K562 (cell line): Measurements from ENCODE around the gene CLDN20. TPM values are rescaled to one million over a fixed set of nuclear protein-coding genes. Genes with fewer than 3 reads are reported as not detected.

ENCODE experiments used
- ATAC-seq: fragments of 200-7000 bp; cut with Tn5 transposase; 3 replicates; pipeline ENCODE4 v1.9.1; 2020; ENCODE audit warnings: moderate library complexity
- BruUV-seq: library from RNA; stranded (reverse); fragments of 400-500 nt; replicated peaks from 2 replicates; lab custom pipeline; 2021; lab: Mats Ljungman, UMichigan
- CTCF ChIA-PET: fragments of 300-600 bp; formaldehyde crosslinking; extraction: SDS; loops from one replicate; lab custom pipeline; 2021; ENCODE audit warnings: low intra/inter-chr PET ratio; lab: Yijun Ruan, JAX
- POLR2A ChIA-PET: fragments of 300-600, 350-650 bp; sonication (Branson Sonifier 250); formaldehyde crosslinking; extraction: SDS; loops from one replicate; lab custom pipeline; 2021; ENCODE audit warnings: antibody characterized with exemption, inconsistent platforms; lab: Yijun Ruan, JAX
- DNase-seq, 4 experiments: peaks; one replicate each; pipeline versions ENCODE4 v3.0.0 to v3.0.0-alpha.2; 2011 to 2018; ENCODE audit warnings: low spot score in 3 of 4, mixed read lengths in 3 of 4; ENCODE audit errors: extremely low read depth in 1 of 4
- FAIRE-seq: peaks from 2 replicates; lab custom pipeline; 2011; peaks lifted over from hg19 to GRCh38; lab: Jason Lieb, UNC
- H2AFZ ChIP-seq: 2 replicates; pipeline ENCODE4 v1.6.0; 2011; ENCODE audit warnings: low read depth, low read length, control low read depth, inconsistent platforms
- H3K27ac ChIP-seq: fragments of 200-600 bp; 3 replicates; pipeline ENCODE4 v1.8.0; 2011; ENCODE audit warnings: low read depth, mild to moderate bottlenecking, control low read depth, inconsistent platforms, low read length, moderate library complexity, mixed read lengths; ENCODE audit errors: extremely low read depth
- H3K27me3 ChIP-seq, 2 experiments: fragments of 300-600 bp in 1 of 2; 2 replicates in 1 of 2; 3 replicates in 1 of 2; pipeline versions ENCODE4 v1.6.0 to v1.8.0; 2011; ENCODE audit warnings: inconsistent platforms in 2 of 2, low read length in 2 of 2, mild to moderate bottlenecking in 1 of 2, mixed read lengths in 1 of 2, moderate library complexity in 1 of 2; ENCODE audit not compliant: control insufficient read depth in 2 of 2, insufficient read depth in 2 of 2
- H3K36me3 ChIP-seq: fragments of 300-600 bp; 3 replicates; pipeline ENCODE4 v1.8.0; 2011; ENCODE audit warnings: mild to moderate bottlenecking, low read length, inconsistent platforms; ENCODE audit not compliant: control insufficient read depth, insufficient read depth
- H3K4me1 ChIP-seq, 2 experiments: fragments of 200-600 bp in 1 of 2; replicated peaks in 1 of 2; 2 replicates in 1 of 2; 3 replicates in 1 of 2; pipeline versions ENCODE4 v1.5.1 to v1.8.0; 2011; ENCODE audit warnings: inconsistent platforms in 2 of 2, low read length in 2 of 2, mild to moderate bottlenecking in 1 of 2, mixed read lengths in 1 of 2, moderate library complexity in 1 of 2; ENCODE audit not compliant: control insufficient read depth in 2 of 2, insufficient read depth in 2 of 2
- H3K4me2 ChIP-seq: 2 replicates; pipeline ENCODE4 v1.6.1; 2011; ENCODE audit warnings: low read length, control low read depth, inconsistent platforms, mixed read lengths; ENCODE audit not compliant: insufficient read depth
- H3K4me3 ChIP-seq: fragments of 200-600 bp; sonication (generic), shearing (Covaris generic); 2 replicates; pipeline ENCODE4 v1.5.1; 2016; ENCODE audit warnings: control low read depth, inconsistent platforms
- H3K79me2 ChIP-seq: fragments of 200-600 bp; 3 replicates; pipeline ENCODE4 v1.8.0; 2011; ENCODE audit warnings: low read length, inconsistent platforms; ENCODE audit not compliant: control insufficient read depth, insufficient read depth
- H3K9ac ChIP-seq, 2 experiments: 2 replicates each; pipeline versions ENCODE4 v1.6.0 to v1.6.1; 2011; ENCODE audit warnings: low read depth in 2 of 2, low read length in 2 of 2, control low read depth in 1 of 2, inconsistent platforms in 1 of 2, mild to moderate bottlenecking in 1 of 2, mixed read lengths in 1 of 2; ENCODE audit not compliant: insufficient read depth in 1 of 2
- H3K9me1 ChIP-seq: one replicate; pipeline ENCODE4 v1.6.0; 2011; ENCODE audit warnings: inconsistent platforms, mild to moderate bottlenecking, low read length, moderate library complexity; ENCODE audit not compliant: control insufficient read depth, insufficient read depth
- H3K9me3 ChIP-seq: replicated peaks from 2 replicates; pipeline ENCODE4 v1.5.1; 2011; ENCODE audit warnings: low read depth, low read length, inconsistent platforms; ENCODE audit not compliant: control insufficient read depth, insufficient read depth
- H4K20me1 ChIP-seq: replicated peaks from 2 replicates; pipeline ENCODE4 v1.6.1; 2011; ENCODE audit warnings: low read length, inconsistent platforms, mixed read lengths; ENCODE audit not compliant: control insufficient read depth, insufficient read depth
- ATF7 ChIP-seq: fragments of 450-650 bp; IDR thresholded peaks from 2 replicates; pipeline ENCODE4 v1.7.1; 2014; ENCODE audit warnings: mild to moderate bottlenecking, moderate library complexity
- BRCA1 ChIP-seq, 2 experiments: fragments of 450-650 bp in 1 of 2; sonication (generic) in 1 of 2; formaldehyde crosslinking in 1 of 2; IDR thresholded peaks; 2 replicates each; pipeline versions ENCODE4 v1.5.0 to v1.6.1; 2017 to 2020; ENCODE audit warnings: mild to moderate bottlenecking in 1 of 2, missing genetic modification reagents in 1 of 2
- E4F1 ChIP-seq: fragments of 250-450 bp; sonication (Bioruptor Pico); IDR thresholded peaks from 2 replicates; pipeline ENCODE4 v1.5.0; 2021; ENCODE audit warnings: mild to moderate bottlenecking, borderline replicate concordance
- FOXJ2 ChIP-seq: fragments of 200-800 bp; sonication (Bioruptor generic); IDR thresholded peaks from 2 replicates; pipeline ENCODE4 v1.6.1; 2016; ENCODE audit warnings: missing genetic modification characterization, missing compliant biosample characterization
- KDM5B ChIP-seq: fragments of 200-600 bp; sonication (generic); IDR thresholded peaks from 2 replicates; pipeline ENCODE4 v1.6.1; 2012; ENCODE audit warnings: low read depth, mild to moderate bottlenecking, moderate library complexity, low read length, control low read depth, inconsistent platforms; ENCODE audit not compliant: insufficient replicate concordance
- KLF6 ChIP-seq: fragments of 250-450 bp; sonication (Bioruptor Pico); IDR thresholded peaks from 2 replicates; pipeline ENCODE4 v1.4.0; 2020; ENCODE audit warnings: mild to moderate bottlenecking, moderate library complexity, borderline replicate concordance
- MAZ ChIP-seq, 2 experiments: fragments of 450-650 bp in 1 of 2; sonication (generic) in 1 of 2; formaldehyde crosslinking; IDR thresholded peaks in 1 of 2; conservative IDR thresholded peaks in 1 of 2; 2 replicates each; pipeline versions ENCODE4 v1.4.0 to v1.5.0; 2020; ENCODE audit warnings: mild to moderate bottlenecking in 1 of 2, missing genetic modification reagents in 1 of 2
- NCOA2 ChIP-seq, 2 experiments: fragments of 450-650 bp; IDR thresholded peaks; 2 replicates each; pipeline ENCODE4 v1.6.1; 2018; ENCODE audit warnings: mild to moderate bottlenecking in 2 of 2, moderate library complexity in 1 of 2; ENCODE audit not compliant: partially characterized antibody in 2 of 2
- POU5F1 ChIP-seq: fragments of 150-350 bp; IDR thresholded peaks from 2 replicates; pipeline ENCODE4 v1.6.1; 2014; ENCODE audit warnings: borderline replicate concordance, low read length, low read depth, mild to moderate bottlenecking; ENCODE audit not compliant: partially characterized antibody
- SETDB1 ChIP-seq: IDR thresholded peaks from one replicate; pipeline ENCODE4 v1.6.1; 2012; ENCODE audit warnings: low read length, control low read depth, inconsistent platforms
- TAL1 ChIP-seq: fragments of 450-650 bp; IDR thresholded peaks from 2 replicates; pipeline ENCODE4 v1.6.1; 2016; ENCODE audit warnings: mild to moderate bottlenecking
- TCF7L2 ChIP-seq: fragments of 150-350 bp; IDR thresholded peaks from 2 replicates; pipeline ENCODE4 v1.6.1; 2016; ENCODE audit warnings: low read depth, mild to moderate bottlenecking, low read length, moderate library complexity
- ZNF282 ChIP-seq: sonication (generic); formaldehyde crosslinking; IDR thresholded peaks from 2 replicates; pipeline ENCODE4 v1.8.1; 2023; ENCODE audit warnings: missing genetic modification reagents
- ZNF444 ChIP-seq: fragments of 250-450 bp; sonication (Bioruptor Pico); IDR thresholded peaks from 2 replicates; pipeline ENCODE4 v1.4.0; 2020; ENCODE audit warnings: mild to moderate bottlenecking, moderate library complexity
- ZNF75A ChIP-seq: fragments of 450-650 bp; formaldehyde crosslinking; IDR thresholded peaks from 2 replicates; pipeline ENCODE4 v1.4.0; 2020; ENCODE audit warnings: mild to moderate bottlenecking
- WGBS: fragments of 100-300 bp; shearing (Covaris generic); methylation state at CpG from one replicate; pipeline ENCODE4 v1.1.6; 2016; ENCODE audit warnings: low coverage, mixed read lengths; ENCODE audit not compliant: insufficient coverage; ENCODE audit errors: missing lambda C conversion rate; 5-methylcytosine and 5-hydroxymethylcytosine counted together
- in situ Hi-C: fragments of 300-500 bp; cut with MboI; formaldehyde crosslinking; loops from 4 replicates; pipeline ENCODE4 v1.15.0; 2018; ENCODE audit warnings: inconsistent platforms, mixed read lengths
- intact Hi-C: fragments of 100-400 bp; cut with micrococcal nuclease; formaldehyde crosslinking; loops from 2 replicates; pipeline ENCODE4 v1.14.2; 2022
- polyA plus RNA-seq, 8 experiments: library from polyadenylated mRNA; depleted of rRNA in 4 of 8; stranded (reverse) in 5 of 8; unstranded in 3 of 8; fragments of >200 nt; fragmentation: Nextera tagmentation in 2 of 8; fragmentation: Illumina TruSeq in 1 of 8; extraction: Ambion mirVana in 2 of 8; extraction: Trizol in 1 of 8; gene quantifications; 2 replicates each; pipeline versions ENCODE4 v1.2.1 to v1.2.3, GENCODE V29; 2011 to 2014; ENCODE audit warnings: inconsistent platforms in 1 of 8, missing spikeins in 1 of 8
- total RNA-seq, 7 experiments: library from RNA; depleted of rRNA in 6 of 7; stranded (reverse); fragments of >200 nt in 6 of 7; fragmentation: Illumina TruSeq in 2 of 7; extraction: Trizol in 2 of 7; gene quantifications; 2 replicates each; pipeline versions ENCODE4 v1.2.1 to v1.2.3, GENCODE V29; 2011 to 2021; ENCODE audit warnings: low replicate concordance in 1 of 7

Gene CLDN20
- total and polyA plus RNA-seq, 9 of the 15 experiments (the other 6 are each of a cell fraction or from before 2014, with no cell fraction given) = not detected

GRCh38 chr6:155235087-155235486 lies 28.7 kb upstream of the CLDN20 start:
- intact Hi-C loops = no loop called here
- Histone ChIP-seq H3K4me1 (no peaks in the 10 kb centered on the region), H3K79me2 (no peaks in the 10 kb centered on the region), H3K4me3 (no peak overlapping the region), H3K4me2 (no peak overlapping the region), H3K27ac (no peak overlapping the region), H2AFZ (no peak overlapping the region), H3K9me3 (no peaks in the 10 kb centered on the region), H3K36me3 (no peaks in the 10 kb centered on the region), H4K20me1 (no peaks in the 10 kb centered on the region), H3K27me3 (peaks cover 16 to 44% of the 10 kb centered on the region in 2 experiments; a peak in 4 of 5 replicates)
- ChIA-PET POLR2A (interaction anchor here (0.5 to 2.0 kb wide), 3 partner anchors 12 to 638 kb away, joined by 3 to 9 read pairs (median 4); no protein-coding TSS in a partner anchor), CTCF (no interaction called here)
- ATAC-seq = no peak
- 0% methylated on average over 5 of the region's 5 CpGs for WGBS
- in situ Hi-C loops = no loop called here
- no peak for DNase-seq
- FAIRE-seq = no peak
- TF ChIP-seq POU5F1 = no peak
- no peak for TF ChIP-seq KLF6
- no peak for TF ChIP-seq KDM5B
- TF ChIP-seq BRCA1 (IDR thresholded peaks at IDR 0.05) = no peak
- TF ChIP-seq BRCA1 (CRISPR knock-in tag; IDR thresholded peaks at IDR 0.05) = no peak
- TF ChIP-seq ZNF282 (CRISPR knock-in tag) = no peak
- no peak for TF ChIP-seq SETDB1
- no peak for TF ChIP-seq E4F1 (CRISPR knock-in tag)
- no peak for TF ChIP-seq TCF7L2
- no peak for TF ChIP-seq ZNF75A
- TF ChIP-seq MAZ (CRISPR knock-in tag; conservative IDR thresholded peaks at IDR 0.05 in 1 of 2, IDR thresholded peaks at IDR 0.05 in 1 of 2) = no peak
- no peak for TF ChIP-seq FOXJ2 (tag)
- TF ChIP-seq ZNF444 (CRISPR knock-in tag) = no peak
- no peak for TF ChIP-seq ATF7
- TF ChIP-seq TAL1 = no peak
- TF ChIP-seq NCOA2 (IDR thresholded peaks at IDR 0.05; ENCODE audit: partially characterized antibody in 2 of 2) = no peak
- TF ChIP-seq, all 486 proteins: peak for 0
- H3K9ac ChIP-seq = no peak overlapping the region
- no peaks in the 10 kb centered on the region for H3K9me1 ChIP-seq
- BruUV-seq = no TSS peak
